Panc1 (cell line): ENCODE measurements around the gene ALDH1B1.

ENCODE experiments used
- POLR2AphosphoS5 ChIP-seq: IDR thresholded peaks from 2 replicates; pipeline ENCODE4 v1.6.1; 2012; ENCODE audit warnings: mild to moderate bottlenecking, low read depth, low read length, moderate library complexity
- SIN3A ChIP-seq: IDR thresholded peaks from 2 replicates; pipeline ENCODE4 v1.6.1; 2012; ENCODE audit warnings: low read depth, mild to moderate bottlenecking, low read length, moderate library complexity, borderline replicate concordance; ENCODE audit not compliant: insufficient read depth
- TF ChIP-seq, protein P1 (sequence below): fragments of 450-650 bp; IDR thresholded peaks from 2 replicates; pipeline ENCODE4 v1.5.1; 2017; ENCODE audit warnings: mild to moderate bottlenecking

DNA sequence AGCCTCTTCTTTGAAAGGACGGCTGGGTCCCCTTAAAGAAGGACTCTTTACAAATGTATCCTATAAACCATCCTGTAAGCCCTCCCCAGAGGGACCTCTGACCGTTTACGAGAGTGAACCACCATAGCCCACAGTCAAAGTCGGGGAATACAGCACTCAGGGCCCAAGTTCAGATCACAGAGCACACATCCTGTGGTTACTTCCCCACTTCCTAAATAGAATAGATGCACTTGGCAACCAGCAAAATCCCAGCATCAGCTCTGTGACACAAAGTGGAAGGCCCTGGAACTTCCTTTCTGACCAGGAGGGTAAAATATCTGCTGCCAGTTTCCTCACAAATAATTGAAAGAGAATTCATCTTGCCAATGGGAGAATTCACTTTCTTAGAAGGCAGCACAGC, 38.6 kb downstream of the ALDH1B1 start:
- TF ChIP-seq POLR2AphosphoS5: no peak
- no peak for TF ChIP-seq SIN3A
- TF ChIP-seq, protein P1, sequence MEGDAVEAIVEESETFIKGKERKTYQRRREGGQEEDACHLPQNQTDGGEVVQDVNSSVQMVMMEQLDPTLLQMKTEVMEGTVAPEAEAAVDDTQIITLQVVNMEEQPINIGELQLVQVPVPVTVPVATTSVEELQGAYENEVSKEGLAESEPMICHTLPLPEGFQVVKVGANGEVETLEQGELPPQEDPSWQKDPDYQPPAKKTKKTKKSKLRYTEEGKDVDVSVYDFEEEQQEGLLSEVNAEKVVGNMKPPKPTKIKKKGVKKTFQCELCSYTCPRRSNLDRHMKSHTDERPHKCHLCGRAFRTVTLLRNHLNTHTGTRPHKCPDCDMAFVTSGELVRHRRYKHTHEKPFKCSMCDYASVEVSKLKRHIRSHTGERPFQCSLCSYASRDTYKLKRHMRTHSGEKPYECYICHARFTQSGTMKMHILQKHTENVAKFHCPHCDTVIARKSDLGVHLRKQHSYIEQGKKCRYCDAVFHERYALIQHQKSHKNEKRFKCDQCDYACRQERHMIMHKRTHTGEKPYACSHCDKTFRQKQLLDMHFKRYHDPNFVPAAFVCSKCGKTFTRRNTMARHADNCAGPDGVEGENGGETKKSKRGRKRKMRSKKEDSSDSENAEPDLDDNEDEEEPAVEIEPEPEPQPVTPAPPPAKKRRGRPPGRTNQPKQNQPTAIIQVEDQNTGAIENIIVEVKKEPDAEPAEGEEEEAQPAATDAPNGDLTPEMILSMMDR: no peak
